Renal cortex interstitium (tissue), 11 donors: Measurements from ENCODE around the gene AGAP2. TPM values are rescaled to one million over a fixed set of nuclear protein-coding genes. Genes with fewer than 3 reads are reported as not detected.
"Not testable (repeated sequence)": the region's sequence is repeated elsewhere in the genome, so short reads cannot be mapped to it uniquely, and the experiment has no call there.

Experiments used
- DNase-seq, 11 donors: peaks; one replicate each; pipeline ENCODE4 v3.0.0-alpha.2; 2013; ENCODE audit warnings: low read depth in 9 of 11, low spot score in 4 of 11; ENCODE audit errors: extremely low read depth in 1 of 11
- polyA plus RNA-seq, 3 donors: library from polyadenylated mRNA; unstranded; fragments of 120-200 nt; gene quantifications; one replicate each; pipeline ENCODE4 v1.2.1, GENCODE V29; 2013; ENCODE audit not compliant: insufficient read length in 3 of 3

Gene AGAP2
- polyA plus RNA-seq, 3 donors, result 0.89 to 1.9 (median 1.1) TPM

GRCh38 chr12:57679697-57680096, 58.8 kb downstream of the AGAP2 start:
- DNase-seq, result no peak

GRCh38 chr12:57677947-57678346, 60.6 kb downstream of the AGAP2 start:
- DNase-seq, result not testable (repeated sequence)

DNA sequence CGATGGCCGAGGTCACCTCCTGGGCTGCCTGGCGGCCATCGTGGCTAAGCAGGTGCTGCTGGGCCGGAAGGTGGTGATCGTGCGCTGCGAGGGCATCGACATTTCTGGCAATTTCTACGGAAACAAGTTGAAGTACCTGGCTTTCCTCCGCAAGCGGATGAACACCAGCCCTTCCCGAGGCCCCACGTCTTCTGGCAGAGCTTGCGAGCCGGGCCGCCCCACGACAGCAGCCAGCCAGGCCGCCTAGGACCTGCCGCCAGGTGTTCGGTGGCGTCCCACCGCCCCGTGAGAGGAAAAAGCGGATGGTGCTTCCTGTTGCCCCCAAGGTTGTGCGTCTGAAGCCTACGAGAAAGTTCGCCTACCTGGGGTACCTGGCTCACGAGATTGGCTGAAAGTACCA, 63.9 kb downstream of the AGAP2 start:
- DNase-seq, result no peak

Other genes with a start within 250 kb of the AGAP2 start
- 10 to 100 TPM; 28.4 to 36.2 (median 31.4) TPM for gene DDIT3, start 218.2 kb downstream of the AGAP2 start, polyA plus RNA-seq
- gene MBD6, start 215.9 kb downstream of the AGAP2 start, polyA plus RNA-seq, result 100 to 1,000 TPM in 1 of 3 donors, 10 to 100 TPM in 2; 52.7 to 108 (median 65.9) TPM
- 100 to 1,000 TPM; 160 to 172 (median 172) TPM for gene DCTN2, start 191.6 kb downstream of the AGAP2 start, polyA plus RNA-seq
- gene KIF5A, start 188.7 kb downstream of the AGAP2 start, polyA plus RNA-seq, result under 1 TPM; 0.50 to 0.88 (median 0.76) TPM
- 10 to 100 TPM; 36.5 to 42.1 (median 40.0) TPM for gene PIP4K2C, start 147.6 kb downstream of the AGAP2 start, polyA plus RNA-seq
- gene DTX3, start 133.9 kb downstream of the AGAP2 start, polyA plus RNA-seq, result 10 to 100 TPM; 54.5 to 74.5 (median 63.9) TPM
- 10 to 100 TPM; 29.8 to 37.5 (median 36.4) TPM for gene ARHGEF25, start 127.3 kb downstream of the AGAP2 start, polyA plus RNA-seq
- gene B4GALNT1, start 105.5 kb downstream of the AGAP2 start, polyA plus RNA-seq, result 1 to 10 TPM in 1 of 3 donors, under 1 TPM in 2; 0.84 to 1.3 (median 0.97) TPM
- 100 to 1,000 TPM; 197 to 215 (median 204) TPM for gene OS9, start 44.6 kb downstream of the AGAP2 start, polyA plus RNA-seq
- 100 to 1,000 TPM in 1 of 3 donors, 10 to 100 TPM in 2; 86.7 to 113 (median 99.9) TPM for gene TSPAN31, start 6.3 kb upstream of the AGAP2 start, polyA plus RNA-seq
- gene CDK4, start 13.6 kb upstream of the AGAP2 start, polyA plus RNA-seq, result 100 to 1,000 TPM; 218 to 260 (median 221) TPM
- gene MARCHF9, start 16.4 kb upstream of the AGAP2 start, polyA plus RNA-seq, result 10 to 100 TPM; 16.6 to 24.8 (median 17.6) TPM
- gene CYP27B1, start 28.3 kb upstream of the AGAP2 start, polyA plus RNA-seq, result 1 to 10 TPM in 2 of 3 donors, under 1 TPM in 1; 0.96 to 1.5 (median 1.2) TPM
- 10 to 100 TPM; 28.6 to 31.8 (median 31.5) TPM for gene METTL1, start 33.4 kb upstream of the AGAP2 start, polyA plus RNA-seq
- 10 to 100 TPM; 11.6 to 13.3 (median 12.1) TPM for gene EEF1AKMT3, start 33.9 kb upstream of the AGAP2 start, polyA plus RNA-seq
- 10 to 100 TPM; 40.5 to 43.2 (median 40.6) TPM for gene TSFM, start 44.0 kb upstream of the AGAP2 start, polyA plus RNA-seq
- 10 to 100 TPM; 11.1 to 14.7 (median 11.1) TPM for gene AVIL, start 80.0 kb upstream of the AGAP2 start, polyA plus RNA-seq
- 100 to 1,000 TPM; 237 to 273 (median 260) TPM for gene CTDSP2, start 108.0 kb upstream of the AGAP2 start, polyA plus RNA-seq
- gene ATP23, start 202.8 kb upstream of the AGAP2 start, polyA plus RNA-seq, result 10 to 100 TPM in 2 of 3 donors, 1 to 10 TPM in 1; 10.0 to 11.7 (median 11.4) TPM